ENCODE results near the gene PRCD. TPM values are rescaled to one million over a fixed set of nuclear protein-coding genes. Genes with fewer than 3 reads are reported as not detected.

PRCD gene
- total and polyA plus RNA-seq, 2 donors (not counting 1 experiment from before 2014, with no cell fraction given) = 18.0 to 30.6 TPM

- H3K4me1 Mint-ChIP-seq = peaks cover 29% of the 10 kb centered on the region
- H3K9me3 Mint-ChIP-seq (ENCODE audit: insufficient read depth) = no peaks in the 10 kb centered on the region
- Histone ChIP-seq H3K27me3 (replicated peaks in 1 of 4; ENCODE audit: control extremely low read depth in 1 of 4, control insufficient read depth in 3 of 4, insufficient read depth in 4 of 4, low read length in 3 of 4) (peaks cover 0 to 7% (median 1%) of the 10 kb centered on the region in 4 experiments), H3K79me2 (ENCODE audit: control insufficient read depth, insufficient read depth, low read length) (no peaks in the 10 kb centered on the region), H3K4me1 (ENCODE audit: control insufficient read depth in 2 of 2, insufficient read depth in 2 of 2, low read length in 2 of 2) (peaks cover 17 to 18% of the 10 kb centered on the region in 2 donors), H4K20me1 (ENCODE audit: control insufficient read depth, insufficient read depth, low read length, poor library complexity, severe bottlenecking) (no peaks in the 10 kb centered on the region), H3K9me3 (ENCODE audit: control extremely low read depth in 1 of 3, control insufficient read depth in 2 of 3, insufficient read depth in 1 of 3, low read length in 2 of 3) (no peaks in the 10 kb centered on the region), H3K9ac (ENCODE audit: low read length) (no peak overlapping the region), H2AFZ (ENCODE audit: insufficient read depth, low read depth, low read length, poor library complexity, severe bottlenecking) (no peak overlapping the region), H3K36me3 (replicated peaks in 1 of 2; ENCODE audit: control extremely low read depth in 1 of 2, control insufficient read depth in 1 of 2, extremely low read depth in 1 of 2, insufficient read depth in 2 of 2, low read length in 1 of 2) (no peaks in the 10 kb centered on the region), H3K27ac (ENCODE audit: low read length in 2 of 2) (no peak overlapping the region), H3K4me3 (ENCODE audit: control extremely low read depth in 1 of 5, extremely low read depth in 1 of 5, insufficient read depth in 1 of 5, low read depth in 2 of 5, low read length in 4 of 5) (no peak overlapping the region), H3K4me2 (replicated peaks; ENCODE audit: low read depth, low read length, poor library complexity, severe bottlenecking) (no peak overlapping the region)
- H3K27me3 Mint-ChIP-seq = no peaks in the 10 kb centered on the region
- CTCF ChIA-PET = interaction anchor here (1.0 to 7.5 kb wide), 6 partner anchors 10 to 107 kb away, joined by 3 to 43 read pairs (median 11); no protein-coding TSS in a partner anchor
- WGBS (ENCODE audit: insufficient coverage) = 94% methylated on average over 11 of the region's 11 CpGs
- no peak for TF ChIP-seq CTCF (IDR thresholded peaks at IDR 0.05)
- TF ChIP-seq EZH2 (IDR thresholded peaks at IDR 0.05; ENCODE audit: borderline replicate concordance, insufficient read depth, low read depth, low read length, poor library complexity, severe bottlenecking) = no peak
- DNase-seq (no peak), ATAC-seq (ENCODE audit: low read depth) (no peak)
- intact Hi-C loops (cut with micrococcal nuclease) = no loop called here
- no peak overlapping the region for H3K4me3 Mint-ChIP-seq
- H3K27ac Mint-ChIP-seq = peak overlapping the region; percentile 37
- POLR2A ChIA-PET = interaction anchor here (3.6 kb wide), 1 partner anchor 11 kb away, joined by 31 read pairs; no protein-coding TSS in a partner anchor
These were observed 22.2 kb upstream of the PRCD start for GRCh38 chr17:76517638-76518038.
